Fibroblast of peridontal ligament (primary cell): ENCODE measurements around the gene WNT1.

Experiments used
- DNase-seq: peaks from one replicate; pipeline ENCODE4 v3.0.0-alpha.2; 2010; ENCODE audit errors: extremely low read depth

WNT1 gene

GRCh38 chr12:48978291-48978740 is at the start of gene WNT1:
WNT1 (plus strand) TSS chr12:48978322; CDS start chr12:48978651, 329 bp downstream.
- no peak for DNase-seq

- DNase-seq, result peak; percentile 53
These were observed 48.6 kb upstream of the WNT1 start for GRCh38 chr12:48929551-48929950.

GRCh38 chr12:48930475-48930874 is 47.6 kb upstream of the WNT1 start:
- DNase-seq, result no peak

DNA sequence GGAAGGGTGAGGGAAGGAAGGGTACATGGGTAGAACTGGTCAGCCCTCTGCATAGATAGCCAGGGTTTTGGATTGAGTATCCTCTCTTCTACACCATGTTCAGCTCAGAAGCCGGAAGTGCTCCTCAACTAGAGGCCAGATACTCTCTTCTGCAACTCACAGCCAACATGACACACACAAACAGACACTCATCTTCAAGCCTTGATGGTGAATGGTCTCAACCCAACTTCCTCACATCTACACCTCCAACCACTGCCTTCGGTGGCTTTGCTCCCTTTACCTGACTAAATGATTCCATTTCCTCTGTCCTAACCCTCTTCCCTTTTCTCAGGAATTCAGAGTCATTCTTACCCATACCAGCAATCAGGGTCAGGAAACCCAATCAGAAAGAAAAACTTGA is 45.2 kb upstream of the WNT1 start:
- DNase-seq, result no peak

GRCh38 chr12:48933664-48934311 is 44.3 kb upstream of the WNT1 start:
- DNase-seq, result no peak

DNA sequence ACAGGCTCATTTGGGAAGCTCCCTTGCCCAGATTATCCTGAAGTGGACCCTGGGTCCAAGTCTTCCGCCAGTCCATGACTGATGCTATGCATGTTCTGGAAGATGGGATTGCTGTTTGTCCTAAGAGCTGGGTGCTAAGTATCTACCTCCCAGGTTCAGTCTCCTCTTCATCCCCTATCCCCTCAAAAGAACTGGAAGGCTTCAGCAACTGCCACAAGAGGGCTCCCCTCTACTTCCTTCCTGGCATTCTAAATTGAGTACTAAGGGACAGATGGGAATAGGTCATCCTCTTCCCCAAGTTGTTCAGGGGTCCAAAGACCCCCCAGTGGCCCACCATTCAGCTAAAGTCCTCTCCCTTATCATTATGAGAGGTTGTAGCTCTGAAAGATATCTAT is 43.8 kb upstream of the WNT1 start:
- no peak for DNase-seq

DNA sequence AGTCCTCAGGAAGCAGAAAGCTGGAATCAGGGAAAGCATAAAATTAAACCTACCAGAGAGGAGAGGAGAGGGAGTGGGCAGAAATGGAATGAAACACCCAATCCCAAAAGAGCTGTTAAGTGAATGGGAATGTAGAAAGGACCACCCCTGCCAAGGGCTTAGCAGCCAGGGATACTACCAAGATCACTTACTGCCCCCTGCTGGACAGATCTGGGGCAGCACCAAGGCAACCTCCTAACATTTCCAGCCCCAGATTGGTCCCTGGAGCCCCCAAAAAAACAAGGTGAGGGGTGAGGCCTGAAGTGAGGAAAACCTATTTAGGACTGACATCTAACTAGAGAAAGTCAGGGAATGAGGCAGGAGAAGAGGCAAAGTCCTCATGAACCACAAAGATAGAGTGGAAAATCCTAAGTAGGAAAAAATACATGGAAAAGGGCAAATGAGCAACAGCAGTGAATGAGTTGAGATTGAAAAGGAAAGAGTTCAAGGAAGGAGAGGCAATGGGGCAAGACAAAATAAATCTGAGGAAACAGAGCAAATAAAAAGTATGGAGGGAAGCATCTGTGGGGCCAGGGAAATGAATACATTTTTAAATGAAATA is 41.6 kb upstream of the WNT1 start:
- DNase-seq, result peak; percentile 81

DNA sequence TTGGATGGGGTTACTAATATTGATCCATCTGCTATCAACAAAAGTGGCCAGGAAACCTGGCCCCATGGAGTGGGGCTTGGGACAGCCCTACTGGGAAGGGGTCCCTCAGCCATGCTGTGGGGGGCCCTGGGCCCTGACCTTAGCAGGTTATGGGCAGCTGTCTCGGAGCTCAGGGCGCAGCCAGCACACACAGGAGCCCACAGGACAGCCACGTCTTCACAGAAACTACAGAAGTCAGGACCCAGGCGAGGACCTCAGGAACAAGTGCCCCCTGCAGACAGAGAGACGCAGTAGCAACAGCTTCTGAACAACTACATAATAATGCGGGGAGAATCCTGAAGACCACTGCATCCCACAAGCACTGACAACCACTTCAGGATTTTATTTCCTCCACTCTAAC is 41.0 kb upstream of the WNT1 start:
- no peak for DNase-seq

DNA sequence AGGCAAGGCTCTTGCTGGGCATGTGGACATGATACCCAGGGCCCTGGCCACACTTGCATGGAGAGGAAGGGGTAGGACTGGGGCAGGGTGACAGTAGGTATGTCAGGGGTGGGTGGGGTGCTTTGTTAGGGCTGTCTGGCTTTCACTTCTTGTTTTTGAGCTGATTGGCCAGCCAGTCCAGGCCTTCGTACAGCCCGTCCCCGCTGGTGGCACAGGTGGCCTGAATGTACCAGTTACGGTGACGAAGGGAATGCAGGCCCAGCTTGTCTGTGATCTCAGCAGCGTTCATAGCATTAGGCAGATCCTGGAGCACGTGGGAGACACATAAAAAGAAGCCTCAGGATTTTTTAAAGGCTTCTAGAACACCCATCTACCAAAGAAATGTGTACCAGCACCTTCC is 39.3 kb upstream of the WNT1 start:
- no peak for DNase-seq

- DNase-seq, result no peak
These were observed 37.9 kb upstream of the WNT1 start for GRCh38 chr12:48940181-48940580.

- no peak for DNase-seq
These were observed 34.9 kb upstream of the WNT1 start for GRCh38 chr12:48943221-48943620.

DNA sequence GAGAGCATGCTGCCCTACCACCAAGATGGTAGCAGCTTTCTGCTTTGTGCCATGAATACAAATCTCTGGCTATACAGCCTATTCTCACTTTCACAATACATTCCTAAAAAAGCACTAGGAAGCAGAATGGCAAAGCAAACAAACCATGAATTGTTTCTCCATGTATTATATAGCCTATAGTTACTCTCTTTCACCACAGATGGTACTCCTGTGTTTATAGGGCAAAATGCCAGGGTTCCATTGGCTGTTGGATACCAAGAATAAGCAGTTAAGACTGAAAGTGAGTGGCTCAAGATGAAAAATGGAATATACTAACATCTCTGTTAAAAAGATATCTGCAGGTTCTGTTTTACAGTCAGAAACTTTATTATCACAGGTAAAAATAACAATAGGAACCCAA is 31.9 kb upstream of the WNT1 start:
- peak; percentile 76 for DNase-seq

DNA sequence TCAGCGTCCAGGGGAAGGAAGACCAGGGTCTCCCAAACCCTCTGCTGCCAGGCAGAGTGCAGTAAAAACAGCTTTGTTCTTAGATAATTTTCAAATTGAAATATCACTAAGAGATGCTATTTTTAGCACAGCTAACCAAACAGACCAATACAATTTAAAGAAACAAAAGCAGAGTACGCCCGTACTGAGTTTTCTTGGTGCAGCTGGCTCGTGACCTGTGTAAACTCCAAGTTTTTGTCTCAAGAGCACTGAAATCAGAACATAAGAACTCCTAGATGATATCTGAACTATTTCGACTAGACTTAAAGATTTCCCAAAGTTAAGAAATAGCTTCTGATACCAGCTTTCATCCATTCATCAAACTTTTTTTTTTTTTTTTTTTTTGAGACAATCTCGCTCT is 31.2 kb upstream of the WNT1 start:
- DNase-seq, result no peak

DNA sequence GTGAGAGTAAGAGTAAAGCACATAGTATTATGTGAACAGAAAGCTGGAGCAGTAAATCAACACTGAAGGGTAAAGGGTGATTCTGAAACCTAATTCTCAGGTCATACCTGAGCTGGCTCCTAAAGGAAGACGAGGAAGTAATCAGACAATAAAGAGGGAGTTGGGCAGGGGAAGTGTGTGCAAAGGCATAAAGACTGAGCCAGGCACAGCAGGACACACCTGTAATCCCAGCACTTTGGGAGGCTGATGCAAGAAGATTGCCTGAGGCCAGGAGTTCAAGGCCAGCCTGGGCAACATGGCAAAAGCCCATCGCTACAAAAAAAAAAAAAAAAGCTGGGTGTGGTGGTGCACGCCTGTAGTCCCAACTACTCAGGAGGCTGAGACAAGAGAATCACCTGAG is 30.4 kb upstream of the WNT1 start:
- no peak for DNase-seq

- no peak for DNase-seq
These were observed 25.4 kb upstream of the WNT1 start for GRCh38 chr12:48952691-48953090.

DNA sequence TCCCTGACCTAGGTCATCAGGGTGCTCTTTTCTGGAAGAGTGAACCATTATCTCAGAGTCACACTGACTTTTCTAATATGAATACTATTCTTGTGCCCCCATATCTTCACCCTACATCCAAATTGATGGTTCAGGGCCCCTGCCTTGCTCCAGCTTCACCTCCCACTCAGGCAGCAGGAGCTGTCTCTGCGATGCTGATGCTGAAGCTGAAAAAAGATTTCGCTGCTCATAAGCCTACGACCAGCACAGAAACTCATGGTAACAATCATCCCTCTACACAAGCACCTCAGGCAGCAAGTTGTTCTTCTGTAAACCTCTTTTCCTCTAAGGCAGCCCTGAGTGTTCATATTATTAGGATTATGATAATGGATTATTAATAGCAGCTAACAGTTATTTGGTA is 24.1 kb upstream of the WNT1 start:
- no peak for DNase-seq

DNA sequence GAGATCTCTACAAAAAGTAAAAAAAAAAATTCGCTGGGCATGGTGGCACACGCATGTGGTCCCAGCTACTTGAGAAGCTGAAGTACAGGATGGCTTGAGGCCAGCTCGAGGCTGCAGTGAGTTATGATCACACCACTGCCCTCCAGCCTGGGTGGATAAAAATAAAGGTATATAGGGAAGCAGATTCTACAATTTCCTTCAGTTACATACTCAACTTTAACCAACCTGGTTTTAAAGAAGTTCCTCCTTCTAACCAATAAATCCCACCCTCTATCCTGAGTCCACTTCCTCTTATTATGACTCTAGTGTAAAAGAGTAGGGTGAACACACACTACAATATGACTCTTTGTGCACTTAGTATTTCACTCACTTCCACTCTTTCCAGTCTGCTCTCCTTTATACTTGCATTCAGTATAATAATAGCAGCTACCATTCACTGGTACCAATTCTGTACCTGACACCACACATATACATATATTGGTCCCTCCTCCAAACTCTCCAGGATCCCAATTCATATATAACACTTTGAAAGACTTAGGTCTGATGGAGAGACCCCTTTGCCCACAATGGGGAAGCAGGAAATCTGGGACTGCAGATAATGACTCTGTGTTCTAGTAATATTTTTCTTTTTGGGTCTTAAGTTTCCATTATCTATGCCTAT is 23.2 kb upstream of the WNT1 start:
- DNase-seq, result no peak

- DNase-seq, result peak; percentile 97
These were observed 21.6 kb upstream of the WNT1 start for GRCh38 chr12:48956279-48957140.

DNA sequence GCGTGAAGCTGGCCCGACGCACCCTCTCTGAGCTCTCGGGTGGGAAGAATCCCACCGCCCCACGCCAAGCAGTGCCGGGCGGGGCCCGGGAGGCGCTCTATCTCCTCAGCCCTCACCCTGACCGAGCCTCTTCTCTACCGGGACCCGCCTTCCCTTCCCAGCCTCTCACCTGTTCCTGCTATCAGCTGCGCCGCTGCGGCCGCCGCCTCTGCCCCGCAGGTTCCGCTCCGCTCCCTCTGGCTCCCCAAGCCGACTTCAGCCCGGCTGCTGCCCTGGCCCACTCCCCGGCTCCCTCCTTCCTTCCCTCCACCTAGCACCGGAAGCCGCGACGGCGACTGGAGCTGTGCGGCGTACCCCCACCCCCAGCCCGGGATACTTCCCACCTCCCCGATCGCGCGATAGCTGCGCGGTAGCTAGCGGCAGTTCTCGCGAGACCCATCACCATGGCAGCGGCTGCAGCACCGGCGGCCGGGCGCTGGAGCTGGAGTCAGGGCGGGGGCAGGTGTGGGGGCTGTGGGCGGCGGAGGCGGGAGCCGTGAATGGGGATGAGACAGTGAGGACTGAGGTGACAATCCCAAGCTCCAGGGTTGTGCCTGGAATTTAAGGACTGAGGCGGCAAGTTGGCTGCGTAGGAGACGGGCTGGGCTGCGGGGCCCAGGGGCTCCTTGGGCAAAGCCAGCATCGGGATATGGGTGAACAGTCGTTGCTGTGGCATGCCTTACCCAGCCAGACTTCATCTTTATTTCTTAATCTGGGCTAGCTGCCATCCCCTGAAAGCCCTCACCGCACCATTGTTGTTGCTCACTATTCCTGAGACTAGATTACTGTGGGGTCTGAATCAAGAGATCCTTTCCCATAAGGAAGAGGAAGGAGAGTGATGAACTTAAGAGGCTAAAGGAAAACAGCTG is 20.7 kb upstream of the WNT1 start, which contains the start of gene ARF3:
Gene ARF3, minus strand, starts transcription at position 347 of the 908 bp plus-strand sequence. CDS start 16,392 bp downstream, outside the sequence.
- DNase-seq, result peak; percentile 82

GRCh38 chr12:48958049-48958388 is 20.1 kb upstream of the WNT1 start:
- DNase-seq, result no peak

- DNase-seq, result no peak
These were observed 17.3 kb upstream of the WNT1 start for GRCh38 chr12:48960834-48961233.
